Astrocyte (in vitro differentiated cells and primary cell): ENCODE results near the gene SPZ1. TPM values are rescaled to one million over a fixed set of nuclear protein-coding genes. Genes with fewer than 3 reads are reported as not detected.

Experiments
- DNase-seq: peaks from one replicate; pipeline ENCODE4 v3.0.0-alpha.2; 2010; ENCODE audit warnings: low read depth
- FAIRE-seq: peaks from 2 replicates; lab custom pipeline; 2011; peaks lifted over from hg19 to GRCh38; lab: Jason Lieb, UNC
- H2AFZ ChIP-seq: 2 replicates; pipeline ENCODE4 v1.6.0; 2012; ENCODE audit warnings: low read depth, low read length, inconsistent platforms
- H3K27ac ChIP-seq: 2 replicates; pipeline ENCODE4 v1.5.1; 2011; ENCODE audit warnings: low read depth, low read length, inconsistent platforms
- H3K27me3 ChIP-seq: 2 replicates; pipeline ENCODE4 v1.6.0; 2011; ENCODE audit warnings: low read length, inconsistent platforms; ENCODE audit not compliant: insufficient read depth
- H3K36me3 ChIP-seq: 2 replicates; pipeline ENCODE4 v1.5.1; 2011; ENCODE audit warnings: low read length, inconsistent platforms; ENCODE audit not compliant: insufficient read depth
- H3K4me1 ChIP-seq: 2 replicates; pipeline ENCODE4 v1.5.1; 2011; ENCODE audit warnings: low read length, inconsistent platforms; ENCODE audit not compliant: insufficient read depth
- H3K4me2 ChIP-seq: 2 replicates; pipeline ENCODE4 v1.6.0; 2012; ENCODE audit warnings: low read length, inconsistent platforms
- H3K4me3 ChIP-seq: 2 replicates; pipeline ENCODE4 v1.5.1; 2011; ENCODE audit warnings: low read depth, mild to moderate bottlenecking, low read length, inconsistent platforms; ENCODE audit not compliant: insufficient read depth
- H3K79me2 ChIP-seq: 2 replicates; pipeline ENCODE4 v1.6.0; 2012; ENCODE audit warnings: mild to moderate bottlenecking, low read length, inconsistent platforms; ENCODE audit not compliant: insufficient read depth
- H3K9ac ChIP-seq: 2 replicates; pipeline ENCODE4 v1.6.0; 2012; ENCODE audit warnings: mild to moderate bottlenecking, low read length, inconsistent platforms
- H3K9me3 ChIP-seq: 2 replicates; pipeline ENCODE4 v1.5.1; 2012; ENCODE audit warnings: low read depth, mild to moderate bottlenecking, low read length, inconsistent platforms; ENCODE audit not compliant: insufficient read depth
- H4K20me1 ChIP-seq: 2 replicates; pipeline ENCODE4 v1.6.0; 2012; ENCODE audit warnings: low read length, inconsistent platforms; ENCODE audit not compliant: insufficient read depth
- H3K27ac Mint-ChIP-seq: one replicate; pipeline ENCODE4 v1.8.0; 2021; ENCODE audit warnings: mild to moderate bottlenecking, mixed read lengths; ENCODE audit not compliant: unreplicated experiment
- H3K27me3 Mint-ChIP-seq: one replicate; pipeline ENCODE4 v1.8.0; 2021; ENCODE audit warnings: low read depth, mixed read lengths; ENCODE audit not compliant: unreplicated experiment
- H3K36me3 Mint-ChIP-seq: one replicate; pipeline ENCODE4 v1.8.0; 2021; ENCODE audit warnings: low read depth, mixed read lengths; ENCODE audit not compliant: unreplicated experiment
- H3K4me1 Mint-ChIP-seq: one replicate; pipeline ENCODE4 v1.8.0; 2021; ENCODE audit warnings: low read depth, mixed read lengths; ENCODE audit not compliant: unreplicated experiment
- H3K4me3 Mint-ChIP-seq: one replicate; pipeline ENCODE4 v1.8.0; 2021; ENCODE audit warnings: mild to moderate bottlenecking, moderate library complexity, mixed read lengths; ENCODE audit not compliant: unreplicated experiment
- H3K9me3 Mint-ChIP-seq: one replicate; pipeline ENCODE4 v1.8.0; 2021; ENCODE audit warnings: mild to moderate bottlenecking, mixed read lengths; ENCODE audit not compliant: unreplicated experiment
- EZH2 ChIP-seq: IDR thresholded peaks from 2 replicates; pipeline ENCODE4 v1.6.1; 2012; ENCODE audit warnings: mild to moderate bottlenecking, low read length, inconsistent platforms; ENCODE audit not compliant: insufficient read depth
- total RNA-seq: library from RNA; stranded (reverse); gene quantifications from 2 replicates; pipeline ENCODE4 v1.2.1, GENCODE V29; 2021
- TF ChIP-seq, protein P1 (sequence below): IDR thresholded peaks from 2 replicates; pipeline ENCODE4 v1.5.1; 2011; ENCODE audit warnings: low read depth, mild to moderate bottlenecking, inconsistent platforms, low read length, moderate library complexity; ENCODE audit not compliant: insufficient read depth

Gene SPZ1
- total RNA-seq, 1 donor from 2014 or later, result not detected

DNA sequence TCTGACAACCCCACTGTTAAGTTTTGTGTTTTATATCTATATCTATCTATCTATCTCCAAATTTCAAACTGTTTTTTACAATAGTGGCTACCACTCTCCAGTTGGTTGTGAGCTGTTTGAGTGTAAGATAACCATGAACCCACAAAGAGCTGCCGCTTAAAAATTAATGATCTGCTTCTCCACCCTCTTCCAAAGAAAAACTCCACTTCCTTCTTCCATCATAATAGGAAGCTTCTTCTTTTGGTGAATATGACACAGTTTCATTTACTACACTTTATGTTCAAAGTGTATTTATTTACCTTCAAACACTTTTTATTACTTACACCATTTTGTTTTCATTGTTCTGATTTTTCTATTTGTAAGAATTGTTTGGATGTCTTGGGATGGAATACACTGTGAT lies 37.9 kb downstream of the SPZ1 start:
- no peaks in the 10 kb centered on the region for H3K27me3 Mint-ChIP-seq
- no peaks in the 10 kb centered on the region for H3K4me1 ChIP-seq
- no peak overlapping the region for H3K4me3 ChIP-seq
- TF ChIP-seq, protein P1, sequence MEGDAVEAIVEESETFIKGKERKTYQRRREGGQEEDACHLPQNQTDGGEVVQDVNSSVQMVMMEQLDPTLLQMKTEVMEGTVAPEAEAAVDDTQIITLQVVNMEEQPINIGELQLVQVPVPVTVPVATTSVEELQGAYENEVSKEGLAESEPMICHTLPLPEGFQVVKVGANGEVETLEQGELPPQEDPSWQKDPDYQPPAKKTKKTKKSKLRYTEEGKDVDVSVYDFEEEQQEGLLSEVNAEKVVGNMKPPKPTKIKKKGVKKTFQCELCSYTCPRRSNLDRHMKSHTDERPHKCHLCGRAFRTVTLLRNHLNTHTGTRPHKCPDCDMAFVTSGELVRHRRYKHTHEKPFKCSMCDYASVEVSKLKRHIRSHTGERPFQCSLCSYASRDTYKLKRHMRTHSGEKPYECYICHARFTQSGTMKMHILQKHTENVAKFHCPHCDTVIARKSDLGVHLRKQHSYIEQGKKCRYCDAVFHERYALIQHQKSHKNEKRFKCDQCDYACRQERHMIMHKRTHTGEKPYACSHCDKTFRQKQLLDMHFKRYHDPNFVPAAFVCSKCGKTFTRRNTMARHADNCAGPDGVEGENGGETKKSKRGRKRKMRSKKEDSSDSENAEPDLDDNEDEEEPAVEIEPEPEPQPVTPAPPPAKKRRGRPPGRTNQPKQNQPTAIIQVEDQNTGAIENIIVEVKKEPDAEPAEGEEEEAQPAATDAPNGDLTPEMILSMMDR, result no peak
- TF ChIP-seq EZH2, result no peak
- no peak overlapping the region for H3K4me3 Mint-ChIP-seq
- no peaks in the 10 kb centered on the region for H3K36me3 ChIP-seq
- H3K4me1 Mint-ChIP-seq, result no peaks in the 10 kb centered on the region
- no peaks in the 10 kb centered on the region for H3K79me2 ChIP-seq
- H2AFZ ChIP-seq, result no peak overlapping the region
- H3K36me3 Mint-ChIP-seq, result no peaks in the 10 kb centered on the region
- no peaks in the 10 kb centered on the region for H3K27me3 ChIP-seq
- peaks cover 5% of the 10 kb centered on the region for H3K9me3 Mint-ChIP-seq
- H3K9me3 ChIP-seq, result no peaks in the 10 kb centered on the region
- DNase-seq, result no peak
- no peak overlapping the region for H3K9ac ChIP-seq
- no peak overlapping the region for H3K27ac Mint-ChIP-seq
- no peak for FAIRE-seq
- H3K4me2 ChIP-seq, result no peak overlapping the region
- H3K27ac ChIP-seq, result no peak overlapping the region
- H4K20me1 ChIP-seq, result no peaks in the 10 kb centered on the region

DNA sequence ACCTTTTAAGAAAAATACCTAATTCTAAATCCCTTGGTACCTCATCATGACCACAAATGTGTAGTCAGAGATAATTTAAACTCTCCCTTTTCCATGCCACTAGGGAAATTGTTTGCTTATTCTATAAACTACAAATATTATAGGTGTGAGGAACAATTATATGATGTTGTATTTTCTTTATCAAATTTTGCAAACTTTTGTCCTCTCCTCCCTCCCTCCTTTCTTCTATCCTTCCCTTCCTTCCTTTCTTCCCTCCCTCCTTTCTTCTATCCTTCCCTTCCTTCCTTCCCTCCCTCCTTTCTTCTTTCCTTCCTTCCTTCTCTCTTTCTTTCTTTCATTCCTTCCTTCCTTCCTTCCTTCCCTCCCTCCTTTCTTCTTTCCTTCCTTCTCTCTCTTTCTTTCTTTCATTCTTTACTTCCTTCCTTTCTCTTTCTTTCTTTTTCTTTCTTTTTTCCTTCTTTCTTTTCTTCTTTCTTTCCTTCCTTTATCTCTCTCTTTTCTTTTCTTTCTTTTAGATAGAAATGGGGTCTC lies 41.2 kb downstream of the SPZ1 start:
- no peaks in the 10 kb centered on the region for H3K9me3 Mint-ChIP-seq
- no peaks in the 10 kb centered on the region for H3K36me3 Mint-ChIP-seq
- no peaks in the 10 kb centered on the region for H3K4me1 Mint-ChIP-seq

DNA sequence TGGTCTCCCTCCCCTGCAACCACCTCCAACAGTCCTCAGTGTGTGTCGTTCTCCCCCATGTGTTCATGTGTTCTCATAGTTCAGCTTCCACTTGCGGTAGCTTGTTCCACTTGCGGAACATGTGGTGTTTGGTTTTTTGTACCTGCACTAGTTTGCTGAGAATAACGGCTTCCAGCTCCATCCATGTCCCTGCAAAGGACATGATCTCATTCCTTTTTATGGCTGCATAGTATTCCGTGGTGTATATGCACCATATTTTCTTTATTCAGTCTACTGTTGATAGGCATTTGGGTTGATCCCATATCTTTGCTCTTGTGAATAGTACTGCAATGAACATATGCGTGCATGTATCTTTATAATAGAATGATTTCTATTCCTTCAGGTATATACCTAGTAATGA lies 45.1 kb downstream of the SPZ1 start:
- Mint-ChIP-seq H3K4me3 (no peak overlapping the region), H3K36me3 (no peaks in the 10 kb centered on the region), H3K4me1 (no peaks in the 10 kb centered on the region), H3K9me3 (no peaks in the 10 kb centered on the region), H3K27me3 (no peaks in the 10 kb centered on the region), H3K27ac (no peak overlapping the region)
- H3K9ac ChIP-seq, result no peak overlapping the region
- H2AFZ ChIP-seq, result no peak overlapping the region
- no peaks in the 10 kb centered on the region for H3K4me1 ChIP-seq
- TF ChIP-seq, protein P1, result no peak
- no peak for TF ChIP-seq EZH2
- no peaks in the 10 kb centered on the region for H3K79me2 ChIP-seq
- no peak for DNase-seq
- no peak for FAIRE-seq
- H3K27me3 ChIP-seq, result no peaks in the 10 kb centered on the region
- H4K20me1 ChIP-seq, result no peaks in the 10 kb centered on the region
- H3K4me3 ChIP-seq, result no peak overlapping the region
- H3K27ac ChIP-seq, result no peak overlapping the region
- no peaks in the 10 kb centered on the region for H3K36me3 ChIP-seq
- H3K4me2 ChIP-seq, result no peak overlapping the region
- no peaks in the 10 kb centered on the region for H3K9me3 ChIP-seq

More for the DNA sequence above, 41.2 kb downstream of the SPZ1 start:
- DNase-seq (no peak), FAIRE-seq (no peak)
- H3K9ac ChIP-seq, result no peak overlapping the region
- no peak overlapping the region for H3K4me3 Mint-ChIP-seq
- no peaks in the 10 kb centered on the region for H3K27me3 Mint-ChIP-seq
- no peak overlapping the region for H2AFZ ChIP-seq
- TF ChIP-seq, protein P1, result no peak
- no peak for TF ChIP-seq EZH2
- H4K20me1 ChIP-seq, result no peaks in the 10 kb centered on the region
- no peaks in the 10 kb centered on the region for H3K79me2 ChIP-seq
- no peak overlapping the region for H3K4me2 ChIP-seq
- H3K9me3 ChIP-seq, result no peaks in the 10 kb centered on the region
- H3K36me3 ChIP-seq, result no peaks in the 10 kb centered on the region
- H3K4me3 ChIP-seq, result no peak overlapping the region
- no peaks in the 10 kb centered on the region for H3K27me3 ChIP-seq
- no peaks in the 10 kb centered on the region for H3K4me1 ChIP-seq
- H3K27ac Mint-ChIP-seq, result no peak overlapping the region
- no peak overlapping the region for H3K27ac ChIP-seq
